Measurements from ENCODE around the gene NGEF. TPM values are rescaled to one million over a fixed set of nuclear protein-coding genes. Genes with fewer than 3 reads are reported as not detected.

The NGEF gene
- total and polyA plus RNA-seq, 9 of the 15 experiments (the other 6 are each of a cell fraction or from before 2014, with no cell fraction given) = 0.07 to 0.17 (median 0.09) TPM; not detected in 6

DNA sequence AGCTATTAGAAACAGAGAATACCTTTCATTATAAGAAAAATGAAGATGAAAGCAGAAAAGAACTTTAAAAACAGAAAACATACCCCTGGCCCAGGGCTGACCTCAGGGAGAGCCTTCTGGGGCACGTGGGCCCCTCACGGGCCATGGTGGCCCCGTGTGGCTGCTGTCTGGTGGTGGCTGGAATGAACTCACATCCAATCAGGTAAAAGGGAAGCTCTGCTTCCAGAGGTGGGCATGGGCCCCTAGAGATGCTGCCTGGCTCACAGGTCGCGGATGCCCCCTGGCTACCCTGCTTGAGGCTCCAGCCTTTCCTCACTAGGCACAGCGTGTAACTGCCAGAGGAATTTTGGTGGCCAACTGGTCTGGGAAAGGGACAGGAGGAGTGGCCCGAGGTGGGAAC, 126.4 kb downstream of the NGEF start:
- Histone ChIP-seq H3K9me3 (replicated peaks; ENCODE audit: control insufficient read depth, insufficient read depth, low read depth, low read length) (no peaks in the 10 kb centered on the region), H3K4me1 (replicated peaks in 1 of 2; ENCODE audit: control insufficient read depth in 2 of 2, insufficient read depth in 2 of 2, low read length in 2 of 2) (peaks cover 5 to 14% of the 10 kb centered on the region in 2 experiments; a peak in 3 of 5 replicates), H3K9ac (ENCODE audit: insufficient read depth in 1 of 2, low read depth in 2 of 2, low read length in 2 of 2) (no peak overlapping the region), H3K79me2 (ENCODE audit: control insufficient read depth, insufficient read depth, low read length) (no peaks in the 10 kb centered on the region), H2AFZ (ENCODE audit: low read depth, low read length) (no peak overlapping the region), H3K36me3 (ENCODE audit: control insufficient read depth, insufficient read depth, low read length) (no peaks in the 10 kb centered on the region), H3K27me3 (ENCODE audit: control insufficient read depth in 2 of 2, insufficient read depth in 2 of 2, low read length in 2 of 2) (peaks cover 19 to 69% of the 10 kb centered on the region in 2 experiments; a peak in 4 of 5 replicates), H4K20me1 (replicated peaks; ENCODE audit: control insufficient read depth, insufficient read depth, low read length) (no peaks in the 10 kb centered on the region; the same call in 1 of the 2 replicates), H3K27ac (ENCODE audit: extremely low read depth, low read depth, low read length) (no peak overlapping the region), H3K4me3 (no peak overlapping the region), H3K4me2 (ENCODE audit: insufficient read depth, low read length) (no peak overlapping the region), H3K9me1 (ENCODE audit: control insufficient read depth, insufficient read depth, low read length) (no peaks in the 10 kb centered on the region)
- POLR2A ChIA-PET = no interaction called here
- BruUV-seq (replicated peaks) = no TSS peak
- TF ChIP-seq, protein P1, sequence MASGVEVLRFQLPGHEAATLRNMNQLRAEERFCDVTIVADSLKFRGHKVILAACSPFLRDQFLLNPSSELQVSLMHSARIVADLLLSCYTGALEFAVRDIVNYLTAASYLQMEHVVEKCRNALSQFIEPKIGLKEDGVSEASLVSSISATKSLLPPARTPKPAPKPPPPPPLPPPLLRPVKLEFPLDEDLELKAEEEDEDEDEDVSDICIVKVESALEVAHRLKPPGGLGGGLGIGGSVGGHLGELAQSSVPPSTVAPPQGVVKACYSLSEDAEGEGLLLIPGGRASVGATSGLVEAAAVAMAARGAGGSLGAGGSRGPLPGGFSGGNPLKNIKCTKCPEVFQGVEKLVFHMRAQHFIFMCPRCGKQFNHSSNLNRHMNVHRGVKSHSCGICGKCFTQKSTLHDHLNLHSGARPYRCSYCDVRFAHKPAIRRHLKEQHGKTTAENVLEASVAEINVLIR (CRISPR knock-in tag; IDR thresholded peaks at IDR 0.05) = no peak
- TF ChIP-seq ZNF217 (CRISPR knock-in tag; IDR thresholded peaks at IDR 0.05) (no peak), BRF1 (IDR thresholded peaks at IDR 0.05; ENCODE audit: borderline replicate concordance, extremely low read depth, insufficient read length) (no peak), SNIP1 (IDR thresholded peaks at IDR 0.05; ENCODE audit: low read depth) (no peak), TRIM28 (IDR thresholded peaks at IDR 0.05) (no peak), RHOXF2B (CRISPR knock-in tag; conservative IDR thresholded peaks at IDR 0.05) (no peak), ZNF644 (tag; IDR thresholded peaks at IDR 0.05; ENCODE audit: low read depth) (no peak), ZNF232 (CRISPR knock-in tag; IDR thresholded peaks at IDR 0.05) (no peak), GATA2 (CRISPR knock-in tag; IDR thresholded peaks at IDR 0.05) (no peak)
- TF ChIP-seq, protein P2, sequence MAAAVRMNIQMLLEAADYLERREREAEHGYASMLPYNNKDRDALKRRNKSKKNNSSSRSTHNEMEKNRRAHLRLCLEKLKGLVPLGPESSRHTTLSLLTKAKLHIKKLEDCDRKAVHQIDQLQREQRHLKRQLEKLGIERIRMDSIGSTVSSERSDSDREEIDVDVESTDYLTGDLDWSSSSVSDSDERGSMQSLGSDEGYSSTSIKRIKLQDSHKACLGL (CRISPR knock-in tag; IDR thresholded peaks at IDR 0.05; ENCODE audit: borderline replicate concordance, poor library complexity, severe bottlenecking) = no peak
- TF ChIP-seq, protein P3, sequence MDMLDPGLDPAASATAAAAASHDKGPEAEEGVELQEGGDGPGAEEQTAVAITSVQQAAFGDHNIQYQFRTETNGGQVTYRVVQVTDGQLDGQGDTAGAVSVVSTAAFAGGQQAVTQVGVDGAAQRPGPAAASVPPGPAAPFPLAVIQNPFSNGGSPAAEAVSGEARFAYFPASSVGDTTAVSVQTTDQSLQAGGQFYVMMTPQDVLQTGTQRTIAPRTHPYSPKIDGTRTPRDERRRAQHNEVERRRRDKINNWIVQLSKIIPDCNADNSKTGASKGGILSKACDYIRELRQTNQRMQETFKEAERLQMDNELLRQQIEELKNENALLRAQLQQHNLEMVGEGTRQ (CRISPR knock-in tag; IDR thresholded peaks at IDR 0.05) = no peak
- FAIRE-seq = no peak
- in situ Hi-C loops (cut with MboI) = no loop called here
- DNase-seq (ENCODE audit: extremely low read depth in 1 of 4, low spot score in 3 of 4) = no peak
- CTCF ChIA-PET (ENCODE audit: low intra/inter-chr PET ratio) = no interaction called here
- 3% methylated on average over 7 of the region's 7 CpGs for WGBS (ENCODE audit: insufficient coverage, low coverage, missing lambda C conversion rate)
- intact Hi-C loops (cut with micrococcal nuclease) = no loop called here
- ATAC-seq = no peak

Data from K562 (cell line).